AG04450 (cell line): ENCODE measurements around the gene E2F3. TPM values are rescaled to one million over a fixed set of nuclear protein-coding genes. Genes with fewer than 3 reads are reported as not detected.

ENCODE experiments used
- CTCF ChIA-PET: fragments of 300-600, 350-600 bp; formaldehyde crosslinking; extraction: SDS; loops from one replicate; lab custom pipeline; 2022; ENCODE audit warnings: antibody characterized with exemption, inconsistent platforms; lab: Charles Lee
- POLR2A ChIA-PET: fragments of 350-600 bp; formaldehyde crosslinking; extraction: SDS; loops from one replicate; lab custom pipeline; 2021; ENCODE audit warnings: antibody characterized with exemption, inconsistent platforms; lab: Yijun Ruan, JAX
- DNase-seq: peaks from one replicate; pipeline ENCODE4 v3.0.0-alpha.2; 2011; ENCODE audit warnings: low read depth, low spot score
- H3K27ac ChIP-seq: one replicate; pipeline ENCODE4 v1.5.1; 2012; ENCODE audit warnings: low read depth, low read length, control low read depth
- H3K27me3 ChIP-seq: one replicate; pipeline ENCODE4 v1.6.0; 2012; ENCODE audit warnings: low read length; ENCODE audit not compliant: control insufficient read depth, insufficient read depth
- H3K4me3 ChIP-seq: 2 replicates; pipeline ENCODE4 v1.5.1; 2011; ENCODE audit warnings: mild to moderate bottlenecking, low read depth, low read length, control low read depth
- H3K9me3 ChIP-seq: 2 replicates; pipeline ENCODE4 v1.5.1; 2012; ENCODE audit warnings: low read length; ENCODE audit not compliant: control insufficient read depth, insufficient read depth
- CTCF ChIP-seq: IDR thresholded peaks from 2 replicates; pipeline ENCODE4 v1.5.1; 2011; ENCODE audit warnings: low read depth, low read length, control low read depth, inconsistent platforms
- polyA plus RNA-seq: library from polyadenylated mRNA; depleted of rRNA; stranded (reverse); fragments of >200 nt; gene quantifications from 2 replicates; pipeline ENCODE4 v1.2.3, GENCODE V29; 2011

Gene E2F3
- polyA plus RNA-seq, 1 experiment = 10.7 TPM

DNA sequence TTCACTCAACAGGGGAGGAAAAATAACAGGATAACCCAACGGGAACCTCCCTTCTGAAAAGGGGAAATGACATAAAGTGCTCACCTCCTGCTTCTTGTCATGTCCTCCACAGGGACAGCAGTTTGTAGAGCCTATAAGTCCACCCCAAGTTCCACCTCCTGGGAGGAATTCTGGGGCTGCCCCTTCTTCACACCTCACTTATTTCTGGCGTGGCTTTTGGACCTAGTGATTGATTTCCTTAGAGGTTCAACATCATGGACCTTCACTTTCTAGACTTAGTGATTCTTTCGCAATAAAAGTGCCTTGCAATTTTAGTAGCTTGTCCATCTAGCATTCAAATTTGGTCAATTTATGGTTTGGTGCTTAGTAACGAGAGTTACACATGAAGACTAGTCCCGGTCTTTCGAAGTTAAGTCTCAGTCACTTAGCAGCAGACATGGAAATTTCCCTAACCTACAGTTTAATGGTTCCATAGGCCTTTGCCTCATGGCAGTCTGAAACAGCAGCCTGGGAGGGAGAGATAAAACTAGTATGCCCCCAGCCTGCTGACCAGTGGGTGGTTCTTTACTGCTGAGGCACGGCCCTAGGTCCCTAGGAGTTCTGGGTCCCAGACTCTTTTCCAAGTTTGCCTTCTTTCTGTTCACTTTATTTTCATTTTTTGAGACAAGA lies 73.3 kb downstream of the E2F3 start:
- Histone ChIP-seq H3K9me3 (no peaks in the 10 kb centered on the region), H3K4me3 (no peak overlapping the region), H3K27ac (no peak overlapping the region), H3K27me3 (no peaks in the 10 kb centered on the region)
- no peak for TF ChIP-seq CTCF
- ChIA-PET CTCF (no interaction called here), POLR2A (no interaction called here)
- no peak for DNase-seq

DNA sequence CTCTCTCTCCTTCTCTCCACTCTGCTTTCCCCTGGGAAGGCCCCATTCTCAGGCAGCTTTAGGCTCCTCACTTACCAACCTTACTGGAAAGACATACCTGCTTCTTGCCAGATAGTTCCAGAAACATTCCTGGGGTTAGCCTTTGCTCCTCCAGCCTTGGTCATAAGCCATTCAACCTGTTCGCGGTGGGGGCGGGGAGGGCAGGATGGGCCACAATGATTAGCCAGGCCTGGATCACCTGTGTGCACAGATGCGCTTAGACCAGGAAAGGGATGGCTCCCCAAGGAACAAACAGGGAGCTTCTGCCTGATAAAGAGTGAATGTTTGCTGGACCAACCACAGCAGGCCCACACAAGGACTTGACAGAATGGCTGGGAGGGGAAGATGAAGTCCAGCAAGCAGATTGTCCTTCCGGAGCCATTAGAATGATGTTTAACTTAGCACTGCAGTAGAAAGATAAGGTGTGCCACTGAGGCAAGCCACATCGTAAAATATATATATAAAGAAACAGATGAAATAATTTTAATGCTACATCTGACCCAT lies 74.9 kb downstream of the E2F3 start:
- Histone ChIP-seq H3K27me3 (no peaks in the 10 kb centered on the region), H3K27ac (no peak overlapping the region), H3K9me3 (no peaks in the 10 kb centered on the region), H3K4me3 (no peak overlapping the region)
- POLR2A ChIA-PET = no interaction called here
- TF ChIP-seq CTCF = no peak
- CTCF ChIA-PET = no interaction called here
- DNase-seq = no peak

- no peak for DNase-seq
- no peak for TF ChIP-seq CTCF
- no peak overlapping the region for H3K4me3 ChIP-seq
- ChIA-PET CTCF (no interaction called here), POLR2A (no interaction called here)
- H3K27ac ChIP-seq = no peak overlapping the region
- no peaks in the 10 kb centered on the region for H3K9me3 ChIP-seq
- H3K27me3 ChIP-seq = no peaks in the 10 kb centered on the region
Observed at GRCh38 chr6:20477485-20477884, 75.8 kb downstream of the E2F3 start.

DNA sequence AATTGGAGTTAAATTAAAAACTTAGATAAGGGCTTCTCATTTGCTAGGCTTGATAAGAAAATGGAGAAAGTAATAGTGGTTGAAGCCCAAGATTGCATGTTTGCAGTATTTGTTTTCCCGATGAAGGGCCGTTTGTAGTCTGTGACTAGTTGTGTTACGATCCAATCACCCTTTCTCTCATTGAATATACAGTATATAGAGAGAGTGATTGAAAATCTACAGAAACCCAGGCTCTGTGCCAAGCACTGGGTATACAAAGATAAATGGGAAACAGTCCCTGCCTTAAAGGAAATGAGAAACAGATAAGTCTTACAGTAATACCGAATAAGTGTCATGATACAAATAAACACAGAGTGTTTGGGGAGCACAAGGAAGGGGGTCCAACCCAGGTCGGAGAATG lies 77.4 kb downstream of the E2F3 start:
- no peaks in the 10 kb centered on the region for H3K27me3 ChIP-seq
- no peak overlapping the region for H3K27ac ChIP-seq
- CTCF ChIA-PET = no interaction called here
- POLR2A ChIA-PET = no interaction called here
- H3K4me3 ChIP-seq = no peak overlapping the region
- no peak for TF ChIP-seq CTCF
- no peak for DNase-seq
- H3K9me3 ChIP-seq = no peaks in the 10 kb centered on the region

- no peak overlapping the region for H3K27ac ChIP-seq
- no peaks in the 10 kb centered on the region for H3K27me3 ChIP-seq
- POLR2A ChIA-PET = no interaction called here
- H3K9me3 ChIP-seq = no peaks in the 10 kb centered on the region
- H3K4me3 ChIP-seq = no peak overlapping the region
- CTCF ChIA-PET = no interaction called here
- DNase-seq = no peak
- no peak for TF ChIP-seq CTCF
Observed at GRCh38 chr6:20479526-20479925, 77.8 kb downstream of the E2F3 start.
